GM06990 (cell line): ENCODE data around the gene SH2D4B.

Source experiments
- DNase-seq: peaks from one replicate; pipeline ENCODE4 v3.0.0-alpha.2; 2011; ENCODE audit not compliant: insufficient read length; ENCODE audit errors: extremely low read depth
- H3K27me3 ChIP-seq: replicated peaks from 2 replicates; pipeline ENCODE4 v1.6.0; 2011; ENCODE audit warnings: low read length; ENCODE audit not compliant: control insufficient read depth, insufficient read depth
- H3K36me3 ChIP-seq: 2 replicates; pipeline ENCODE4 v1.5.1; 2011; ENCODE audit warnings: low read length; ENCODE audit not compliant: control insufficient read depth, insufficient read depth
- H3K4me3 ChIP-seq: replicated peaks from 2 replicates; pipeline ENCODE4 v1.5.1; 2011; ENCODE audit warnings: low read depth, mild to moderate bottlenecking, control low read depth, low read length
- TF ChIP-seq, protein P1 (sequence below): IDR thresholded peaks from 2 replicates; pipeline ENCODE4 v1.5.1; 2011; ENCODE audit warnings: low read length, control low read depth, mild to moderate bottlenecking, inconsistent platforms; ENCODE audit not compliant: insufficient read depth, poor library complexity, severe bottlenecking

Gene SH2D4B

DNA sequence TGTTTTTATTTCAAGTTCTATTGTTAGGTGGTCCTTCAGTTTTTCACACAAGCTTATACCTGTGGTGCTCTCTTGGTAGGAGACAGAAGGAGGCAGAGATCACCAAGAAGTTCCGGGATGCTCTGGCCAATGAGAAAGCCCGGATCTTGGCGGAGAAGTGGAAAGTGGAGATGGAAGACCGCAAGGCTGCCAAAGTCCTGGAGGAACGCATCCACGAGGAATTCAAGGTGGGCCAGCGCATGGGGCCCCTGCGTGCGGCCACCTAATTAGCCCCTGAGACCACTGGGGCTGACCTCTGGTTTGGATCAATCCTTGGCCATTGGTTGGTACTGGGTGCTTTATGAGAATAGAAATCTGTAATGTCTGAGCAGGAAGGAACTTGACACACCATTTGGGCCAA, 33.6 kb downstream of the SH2D4B start:
- no peak for DNase-seq
- H3K36me3 ChIP-seq = no peaks in the 10 kb centered on the region
- no peak overlapping the region for H3K4me3 ChIP-seq
- TF ChIP-seq, protein P1, sequence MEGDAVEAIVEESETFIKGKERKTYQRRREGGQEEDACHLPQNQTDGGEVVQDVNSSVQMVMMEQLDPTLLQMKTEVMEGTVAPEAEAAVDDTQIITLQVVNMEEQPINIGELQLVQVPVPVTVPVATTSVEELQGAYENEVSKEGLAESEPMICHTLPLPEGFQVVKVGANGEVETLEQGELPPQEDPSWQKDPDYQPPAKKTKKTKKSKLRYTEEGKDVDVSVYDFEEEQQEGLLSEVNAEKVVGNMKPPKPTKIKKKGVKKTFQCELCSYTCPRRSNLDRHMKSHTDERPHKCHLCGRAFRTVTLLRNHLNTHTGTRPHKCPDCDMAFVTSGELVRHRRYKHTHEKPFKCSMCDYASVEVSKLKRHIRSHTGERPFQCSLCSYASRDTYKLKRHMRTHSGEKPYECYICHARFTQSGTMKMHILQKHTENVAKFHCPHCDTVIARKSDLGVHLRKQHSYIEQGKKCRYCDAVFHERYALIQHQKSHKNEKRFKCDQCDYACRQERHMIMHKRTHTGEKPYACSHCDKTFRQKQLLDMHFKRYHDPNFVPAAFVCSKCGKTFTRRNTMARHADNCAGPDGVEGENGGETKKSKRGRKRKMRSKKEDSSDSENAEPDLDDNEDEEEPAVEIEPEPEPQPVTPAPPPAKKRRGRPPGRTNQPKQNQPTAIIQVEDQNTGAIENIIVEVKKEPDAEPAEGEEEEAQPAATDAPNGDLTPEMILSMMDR = no peak
- peaks cover 2% of the 10 kb centered on the region; the same call in 1 of the 2 replicates for H3K27me3 ChIP-seq

DNA sequence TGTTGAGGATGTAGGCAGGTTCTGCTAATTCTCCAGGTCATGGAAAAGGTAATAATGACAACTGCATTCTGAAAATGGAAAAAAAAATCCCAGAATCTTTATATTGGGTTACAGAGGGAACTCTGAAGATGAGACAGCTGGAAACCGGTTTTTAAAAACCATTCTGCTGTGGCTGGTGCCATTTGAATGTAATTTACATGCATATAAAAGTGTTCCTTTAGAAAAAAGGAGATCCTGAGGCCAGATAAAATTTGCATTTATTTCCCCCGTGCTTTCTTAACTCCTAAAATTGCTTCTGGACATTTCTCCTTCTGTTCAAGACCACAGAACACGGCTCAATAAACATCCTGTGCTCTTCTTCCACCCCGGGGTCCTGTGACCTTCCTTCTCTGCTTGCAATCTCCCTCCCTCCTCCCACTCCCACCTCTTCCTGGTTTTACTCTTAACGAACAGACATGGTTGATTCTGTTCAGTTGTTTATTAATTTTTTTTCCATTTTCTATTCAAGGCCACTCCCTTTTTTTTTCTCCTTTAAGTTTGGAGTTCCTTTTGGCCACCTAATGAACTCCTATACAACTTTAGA, 41.6 kb downstream of the SH2D4B start:
- H3K27me3 ChIP-seq = no peaks in the 10 kb centered on the region
- TF ChIP-seq, protein P1 = no peak
- H3K36me3 ChIP-seq = no peaks in the 10 kb centered on the region
- no peak for DNase-seq
- H3K4me3 ChIP-seq = no peak overlapping the region

DNA sequence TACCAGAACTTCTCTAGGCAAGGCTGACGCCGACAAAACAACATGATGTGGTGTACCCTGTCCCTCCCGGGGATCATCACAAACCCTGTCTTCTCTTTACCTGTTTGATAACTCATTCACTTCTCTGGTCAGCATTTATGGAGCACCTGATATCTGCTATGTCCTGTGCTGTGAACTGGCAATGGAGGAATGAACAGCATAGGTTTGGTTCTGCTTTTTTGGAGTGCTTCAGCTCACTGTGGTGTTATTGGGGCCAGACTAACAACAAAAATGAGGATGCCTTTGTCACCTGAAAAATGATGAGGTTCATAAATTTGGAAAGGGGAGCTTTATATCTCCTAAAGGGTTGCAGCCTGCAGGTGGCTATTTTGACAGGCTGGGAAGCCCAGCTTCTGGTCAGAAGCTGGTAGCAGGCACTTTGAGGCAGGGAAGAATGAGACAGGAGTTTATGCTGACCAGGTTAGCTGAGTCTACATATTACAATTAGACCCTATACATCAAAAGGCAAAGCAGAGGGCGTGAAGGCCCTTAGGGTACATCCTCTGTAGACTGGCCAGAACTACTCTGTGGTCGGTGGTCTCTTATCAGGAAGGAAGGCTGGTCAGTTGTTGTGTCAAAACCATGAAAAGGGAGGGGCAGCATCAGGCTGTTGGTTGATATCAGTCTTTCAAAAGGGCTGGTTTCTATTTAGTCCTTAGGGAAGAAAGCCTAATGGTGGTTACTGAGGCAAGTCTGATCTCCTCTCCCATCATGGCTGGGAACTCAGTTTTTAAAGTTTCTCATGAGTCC, 42.3 kb downstream of the SH2D4B start:
- Histone ChIP-seq H3K27me3 (no peaks in the 10 kb centered on the region), H3K4me3 (no peak overlapping the region), H3K36me3 (no peaks in the 10 kb centered on the region)
- TF ChIP-seq, protein P1 = no peak
- DNase-seq = no peak

DNA sequence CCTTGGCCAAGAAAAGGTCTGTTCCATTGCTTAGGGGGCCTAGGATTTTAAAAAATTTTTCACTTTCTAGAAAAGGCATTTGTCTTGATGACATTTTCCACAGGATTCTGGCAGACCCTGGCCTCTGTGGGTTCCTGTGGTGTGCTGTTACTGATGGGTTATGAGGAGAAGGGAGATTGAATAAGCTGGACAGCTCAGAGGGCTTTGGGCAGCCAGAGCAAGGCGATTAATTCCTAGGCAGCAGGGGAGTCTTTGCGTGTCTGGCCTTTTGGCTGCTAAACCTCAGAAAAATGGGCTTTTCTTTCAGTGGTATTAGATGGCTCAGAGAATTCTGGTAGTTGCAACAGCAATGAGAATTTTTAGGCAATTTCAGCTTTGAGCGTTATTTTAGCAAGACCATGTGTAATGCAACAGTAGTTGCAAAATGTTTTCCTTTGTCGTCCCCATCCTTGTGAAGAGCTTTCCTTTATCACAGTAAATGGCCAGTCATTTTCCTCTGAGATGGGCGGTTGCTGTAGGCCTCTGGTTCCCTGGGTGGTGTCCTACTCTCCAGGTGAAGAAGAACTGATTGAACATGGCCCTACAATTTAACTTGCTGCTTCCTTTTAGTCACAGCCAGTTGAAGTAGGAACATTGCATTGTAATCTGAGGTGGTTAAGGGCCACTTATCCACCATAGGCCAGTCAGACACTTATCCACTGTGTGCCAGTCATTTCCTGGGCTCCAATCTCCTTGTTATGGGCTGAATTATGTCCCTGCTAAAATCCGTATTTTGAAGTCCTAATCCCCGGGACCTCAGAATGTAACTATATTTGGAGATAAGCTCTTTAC, 43.2 kb downstream of the SH2D4B start:
- Histone ChIP-seq H3K27me3 (no peaks in the 10 kb centered on the region), H3K4me3 (no peak overlapping the region), H3K36me3 (no peaks in the 10 kb centered on the region)
- no peak for DNase-seq
- TF ChIP-seq, protein P1 = no peak

DNA sequence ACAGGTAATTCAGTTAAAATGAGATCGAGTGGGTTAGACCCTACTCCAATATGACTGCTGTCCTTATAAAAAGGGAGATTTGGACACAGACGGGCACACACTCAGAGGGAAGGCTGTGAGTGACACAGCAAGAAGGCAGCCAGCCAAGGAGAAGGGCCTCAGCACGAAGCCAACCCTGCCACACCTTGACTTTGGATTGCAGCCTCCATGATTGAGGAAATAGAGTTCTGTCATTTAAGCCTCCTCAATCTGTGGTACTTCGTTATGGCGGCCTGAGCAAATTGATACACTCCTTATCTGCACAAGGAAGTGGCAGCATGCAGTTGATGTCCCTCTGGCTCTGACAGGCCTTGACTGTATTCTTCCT, 43.8 kb downstream of the SH2D4B start:
- H3K27me3 ChIP-seq = no peaks in the 10 kb centered on the region
- no peaks in the 10 kb centered on the region for H3K36me3 ChIP-seq
- DNase-seq = no peak
- H3K4me3 ChIP-seq = no peak overlapping the region
- TF ChIP-seq, protein P1 = no peak
